GM19455 (cell line): Measurements from ENCODE around the gene ANKRD44.

Experiments used
- ATAC-seq: cut with Tn5 transposase; IDR thresholded peaks from one replicate; pipeline ENCODE4 v1.9.1; 2021; ENCODE audit not compliant: unreplicated experiment

The ANKRD44 gene

GRCh38 chr2:197209742-197210408, 100.7 kb downstream of the ANKRD44 start:
- ATAC-seq, result no peak

- no peak for ATAC-seq
These were observed 101.3 kb downstream of the ANKRD44 start for GRCh38 chr2:197209246-197209645.

GRCh38 chr2:197208841-197209240, 101.7 kb downstream of the ANKRD44 start:
- no peak for ATAC-seq

- ATAC-seq, result no peak
These were observed 102.6 kb downstream of the ANKRD44 start for GRCh38 chr2:197208024-197208423.

GRCh38 chr2:197207598-197207997, 103.0 kb downstream of the ANKRD44 start:
- ATAC-seq, result no peak

GRCh38 chr2:197207106-197207505, 103.5 kb downstream of the ANKRD44 start:
- no peak for ATAC-seq

- peak; percentile 74 for ATAC-seq
These were observed 104.9 kb downstream of the ANKRD44 start for GRCh38 chr2:197205585-197206215.

GRCh38 chr2:197204519-197205250, 105.9 kb downstream of the ANKRD44 start:
- ATAC-seq, result no peak

GRCh38 chr2:197201874-197202273, 108.7 kb downstream of the ANKRD44 start:
- ATAC-seq, result no peak

GRCh38 chr2:197200762-197201058, 109.9 kb downstream of the ANKRD44 start:
- no peak for ATAC-seq

GRCh38 chr2:197200051-197200761, 110.4 kb downstream of the ANKRD44 start:
- no peak for ATAC-seq

GRCh38 chr2:197198890-197199289, 111.7 kb downstream of the ANKRD44 start:
- ATAC-seq, result peak; percentile 99

- no peak for ATAC-seq
These were observed 112.7 kb downstream of the ANKRD44 start for GRCh38 chr2:197197895-197198311.

GRCh38 chr2:197196541-197197180, 113.9 kb downstream of the ANKRD44 start:
- no peak for ATAC-seq

- ATAC-seq, result no peak
These were observed 115.1 kb downstream of the ANKRD44 start for GRCh38 chr2:197195518-197195917.

- ATAC-seq, result peak; percentile 78
These were observed 118.6 kb downstream of the ANKRD44 start for GRCh38 chr2:197191940-197192322.

- ATAC-seq, result peak; percentile 50
These were observed 119.2 kb downstream of the ANKRD44 start for GRCh38 chr2:197191177-197191939.

GRCh38 chr2:197190100-197190432, 120.5 kb downstream of the ANKRD44 start:
- no peak for ATAC-seq

- ATAC-seq, result no peak
These were observed 121.0 kb downstream of the ANKRD44 start for GRCh38 chr2:197189426-197190099.

- ATAC-seq, result no peak
These were observed 124.9 kb downstream of the ANKRD44 start for GRCh38 chr2:197185676-197186075.
